K562 (cell line): Measurements from ENCODE around the gene FHL1. TPM values are rescaled to one million over a fixed set of nuclear protein-coding genes. Genes with fewer than 3 reads are reported as not detected.

Source experiments
- ATAC-seq: fragments of 200-7000 bp; cut with Tn5 transposase; 3 replicates; pipeline ENCODE4 v1.9.1; 2020; ENCODE audit warnings: moderate library complexity
- BruUV-seq: library from RNA; stranded (reverse); fragments of 400-500 nt; replicated peaks from 2 replicates; lab custom pipeline; 2021; lab: Mats Ljungman, UMichigan
- CTCF ChIA-PET: fragments of 300-600 bp; formaldehyde crosslinking; extraction: SDS; loops from one replicate; lab custom pipeline; 2021; ENCODE audit warnings: low intra/inter-chr PET ratio; lab: Yijun Ruan, JAX
- POLR2A ChIA-PET: fragments of 300-600, 350-650 bp; sonication (Branson Sonifier 250); formaldehyde crosslinking; extraction: SDS; loops from one replicate; lab custom pipeline; 2021; ENCODE audit warnings: antibody characterized with exemption, inconsistent platforms; lab: Yijun Ruan, JAX
- DNase-seq, 4 experiments: peaks; one replicate each; pipeline versions ENCODE4 v3.0.0 to v3.0.0-alpha.2; 2011 to 2018; ENCODE audit warnings: low spot score in 3 of 4, mixed read lengths in 3 of 4; ENCODE audit errors: extremely low read depth in 1 of 4
- FAIRE-seq: peaks from 2 replicates; lab custom pipeline; 2011; peaks lifted over from hg19 to GRCh38; lab: Jason Lieb, UNC
- H2AFZ ChIP-seq: 2 replicates; pipeline ENCODE4 v1.6.0; 2011; ENCODE audit warnings: low read depth, low read length, control low read depth, inconsistent platforms
- H3K27ac ChIP-seq: fragments of 200-600 bp; 3 replicates; pipeline ENCODE4 v1.8.0; 2011; ENCODE audit warnings: low read depth, mild to moderate bottlenecking, control low read depth, inconsistent platforms, low read length, moderate library complexity, mixed read lengths; ENCODE audit errors: extremely low read depth
- H3K27me3 ChIP-seq, 2 experiments: fragments of 300-600 bp in 1 of 2; 2 replicates in 1 of 2; 3 replicates in 1 of 2; pipeline versions ENCODE4 v1.6.0 to v1.8.0; 2011; ENCODE audit warnings: inconsistent platforms in 2 of 2, low read length in 2 of 2, mild to moderate bottlenecking in 1 of 2, mixed read lengths in 1 of 2, moderate library complexity in 1 of 2; ENCODE audit not compliant: control insufficient read depth in 2 of 2, insufficient read depth in 2 of 2
- H3K36me3 ChIP-seq: fragments of 300-600 bp; 3 replicates; pipeline ENCODE4 v1.8.0; 2011; ENCODE audit warnings: mild to moderate bottlenecking, low read length, inconsistent platforms; ENCODE audit not compliant: control insufficient read depth, insufficient read depth
- H3K4me1 ChIP-seq, 2 experiments: fragments of 200-600 bp in 1 of 2; replicated peaks in 1 of 2; 2 replicates in 1 of 2; 3 replicates in 1 of 2; pipeline versions ENCODE4 v1.5.1 to v1.8.0; 2011; ENCODE audit warnings: inconsistent platforms in 2 of 2, low read length in 2 of 2, mild to moderate bottlenecking in 1 of 2, mixed read lengths in 1 of 2, moderate library complexity in 1 of 2; ENCODE audit not compliant: control insufficient read depth in 2 of 2, insufficient read depth in 2 of 2
- H3K4me2 ChIP-seq: 2 replicates; pipeline ENCODE4 v1.6.1; 2011; ENCODE audit warnings: low read length, control low read depth, inconsistent platforms, mixed read lengths; ENCODE audit not compliant: insufficient read depth
- H3K4me3 ChIP-seq: fragments of 200-600 bp; sonication (generic), shearing (Covaris generic); 2 replicates; pipeline ENCODE4 v1.5.1; 2016; ENCODE audit warnings: control low read depth, inconsistent platforms
- H3K79me2 ChIP-seq: fragments of 200-600 bp; 3 replicates; pipeline ENCODE4 v1.8.0; 2011; ENCODE audit warnings: low read length, inconsistent platforms; ENCODE audit not compliant: control insufficient read depth, insufficient read depth
- H3K9ac ChIP-seq, 2 experiments: 2 replicates each; pipeline versions ENCODE4 v1.6.0 to v1.6.1; 2011; ENCODE audit warnings: low read depth in 2 of 2, low read length in 2 of 2, control low read depth in 1 of 2, inconsistent platforms in 1 of 2, mild to moderate bottlenecking in 1 of 2, mixed read lengths in 1 of 2; ENCODE audit not compliant: insufficient read depth in 1 of 2
- H3K9me1 ChIP-seq: one replicate; pipeline ENCODE4 v1.6.0; 2011; ENCODE audit warnings: inconsistent platforms, mild to moderate bottlenecking, low read length, moderate library complexity; ENCODE audit not compliant: control insufficient read depth, insufficient read depth
- H3K9me3 ChIP-seq: replicated peaks from 2 replicates; pipeline ENCODE4 v1.5.1; 2011; ENCODE audit warnings: low read depth, low read length, inconsistent platforms; ENCODE audit not compliant: control insufficient read depth, insufficient read depth
- H4K20me1 ChIP-seq: replicated peaks from 2 replicates; pipeline ENCODE4 v1.6.1; 2011; ENCODE audit warnings: low read length, inconsistent platforms, mixed read lengths; ENCODE audit not compliant: control insufficient read depth, insufficient read depth
- E2F3 ChIP-seq: fragments of 250-450 bp; sonication (Bioruptor Pico); IDR thresholded peaks from 2 replicates; pipeline ENCODE4 v1.4.0; 2020; ENCODE audit warnings: mild to moderate bottlenecking
- HNRNPL ChIP-seq: fragments of 200-400 bp; formaldehyde crosslinking; IDR thresholded peaks from 2 replicates; pipeline ENCODE4 v1.6.1; 2017; ENCODE audit warnings: low read depth, mild to moderate bottlenecking, low read length
- KDM2B ChIP-seq: fragments of 250-450 bp; sonication (Bioruptor Pico); IDR thresholded peaks from 2 replicates; pipeline ENCODE4 v1.8.0; 2021; ENCODE audit warnings: mild to moderate bottlenecking, moderate library complexity
- NR2F6 ChIP-seq: fragments of 450-650 bp; formaldehyde crosslinking; IDR thresholded peaks from 2 replicates; pipeline ENCODE4 v1.4.0; 2020; ENCODE audit warnings: mild to moderate bottlenecking
- NRF1 ChIP-seq, 2 experiments: fragments of 450-650 bp; IDR thresholded peaks in 1 of 2; conservative IDR thresholded peaks in 1 of 2; 2 replicates each; pipeline ENCODE4 v1.6.1; 2014; ENCODE audit warnings: mild to moderate bottlenecking in 2 of 2
- PHB2 ChIP-seq: fragments of 450-650 bp; IDR thresholded peaks from 2 replicates; pipeline ENCODE4 v1.6.1; 2017; ENCODE audit warnings: low read depth
- POLR2B ChIP-seq: fragments of 450-650 bp; IDR thresholded peaks from 2 replicates; pipeline ENCODE4 v1.6.1; 2018; ENCODE audit warnings: low read depth; ENCODE audit not compliant: partially characterized antibody
- SRSF7 ChIP-seq: fragments of 200-400 bp; formaldehyde crosslinking; optimal IDR thresholded peaks from 2 replicates; pipeline ENCODE3; 2017; ENCODE audit warnings: mild to moderate bottlenecking, low read depth, low read length
- TEAD1 ChIP-seq, 2 experiments: fragments of 450-650 bp in 1 of 2; sonication (generic) in 1 of 2; formaldehyde crosslinking; IDR thresholded peaks; 2 replicates each; pipeline versions ENCODE4 v1.4.0 to v1.8.0; 2020 to 2022; ENCODE audit warnings: mild to moderate bottlenecking in 2 of 2, missing genetic modification reagents in 1 of 2
- ZNF311 ChIP-seq: fragments of 250-450 bp; sonication (Bioruptor Pico); IDR thresholded peaks from 2 replicates; pipeline ENCODE4 v1.4.0; 2020; ENCODE audit warnings: mild to moderate bottlenecking, moderate library complexity
- WGBS: fragments of 100-300 bp; shearing (Covaris generic); methylation state at CpG from one replicate; pipeline ENCODE4 v1.1.6; 2016; ENCODE audit warnings: low coverage, mixed read lengths; ENCODE audit not compliant: insufficient coverage; ENCODE audit errors: missing lambda C conversion rate; 5-methylcytosine and 5-hydroxymethylcytosine counted together
- in situ Hi-C: fragments of 300-500 bp; cut with MboI; formaldehyde crosslinking; loops from 4 replicates; pipeline ENCODE4 v1.15.0; 2018; ENCODE audit warnings: inconsistent platforms, mixed read lengths
- intact Hi-C: fragments of 100-400 bp; cut with micrococcal nuclease; formaldehyde crosslinking; loops from 2 replicates; pipeline ENCODE4 v1.14.2; 2022
- polyA plus RNA-seq, 8 experiments: library from polyadenylated mRNA; depleted of rRNA in 4 of 8; stranded (reverse) in 5 of 8; unstranded in 3 of 8; fragments of >200 nt; fragmentation: Nextera tagmentation in 2 of 8; fragmentation: Illumina TruSeq in 1 of 8; extraction: Ambion mirVana in 2 of 8; extraction: Trizol in 1 of 8; gene quantifications; 2 replicates each; pipeline versions ENCODE4 v1.2.1 to v1.2.3, GENCODE V29; 2011 to 2014; ENCODE audit warnings: inconsistent platforms in 1 of 8, missing spikeins in 1 of 8
- total RNA-seq, 7 experiments: library from RNA; depleted of rRNA in 6 of 7; stranded (reverse); fragments of >200 nt in 6 of 7; fragmentation: Illumina TruSeq in 2 of 7; extraction: Trizol in 2 of 7; gene quantifications; 2 replicates each; pipeline versions ENCODE4 v1.2.1 to v1.2.3, GENCODE V29; 2011 to 2021; ENCODE audit warnings: low replicate concordance in 1 of 7
- TF ChIP-seq, protein P1 (sequence below): sonication (generic); formaldehyde crosslinking; IDR thresholded peaks from 2 replicates; pipeline ENCODE4 v1.8.0; 2022; ENCODE audit warnings: mild to moderate bottlenecking, missing genetic modification reagents
- TF ChIP-seq, protein P2 (sequence below): IDR thresholded peaks from 2 replicates; pipeline ENCODE4 v1.6.1; 2011; ENCODE audit warnings: borderline replicate concordance, low read depth, mild to moderate bottlenecking, moderate library complexity, low read length; ENCODE audit not compliant: insufficient read depth, poor library complexity, severe bottlenecking

FHL1 gene
- total and polyA plus RNA-seq, 9 of the 15 experiments (the other 6 are each of a cell fraction or from before 2014, with no cell fraction given) = 0.03 to 3.0 (median 0.13) TPM; not detected in 1

DNA sequence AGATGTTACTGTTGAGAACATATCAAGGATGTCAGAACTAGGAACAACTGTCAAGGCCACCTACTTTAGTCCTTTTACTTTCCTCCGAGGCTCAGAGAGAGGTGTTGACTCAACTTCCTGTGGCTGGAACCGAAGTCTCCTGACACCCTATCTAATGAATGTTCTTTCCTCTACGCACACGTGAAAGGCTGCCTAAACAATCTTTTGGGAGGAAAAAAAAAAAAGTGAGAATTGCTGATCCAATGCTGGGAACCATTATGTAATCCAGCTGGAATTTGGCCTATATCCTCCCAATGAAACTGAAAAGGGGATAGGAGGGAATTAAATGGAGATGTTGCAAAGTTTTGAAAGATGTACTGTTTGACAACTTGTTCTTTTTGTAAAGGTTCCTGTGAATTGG lies 112.2 kb downstream of the FHL1 start:
- no peak for ATAC-seq
- Histone ChIP-seq H3K27ac (no peak overlapping the region), H3K79me2 (no peaks in the 10 kb centered on the region), H3K4me2 (no peak overlapping the region), H3K27me3 (0 out of 5 replicates have a peak, but pooled peaks cover 0 to 5% of the 10 kb centered on the region in 2 experiments), H4K20me1 (no peaks in the 10 kb centered on the region), H2AFZ (no peak overlapping the region), H3K9me1 (no peaks in the 10 kb centered on the region), H3K9me3 (no peaks in the 10 kb centered on the region), H3K9ac (no peak overlapping the region), H3K4me1 (no peaks in the 10 kb centered on the region; a peak in 2 of 5 replicates), H3K4me3 (no peak overlapping the region), H3K36me3 (no peaks in the 10 kb centered on the region)
- TF ChIP-seq POLR2B = no peak
- no peak for TF ChIP-seq NR2F6 (CRISPR knock-in tag)
- TF ChIP-seq, protein P1, sequence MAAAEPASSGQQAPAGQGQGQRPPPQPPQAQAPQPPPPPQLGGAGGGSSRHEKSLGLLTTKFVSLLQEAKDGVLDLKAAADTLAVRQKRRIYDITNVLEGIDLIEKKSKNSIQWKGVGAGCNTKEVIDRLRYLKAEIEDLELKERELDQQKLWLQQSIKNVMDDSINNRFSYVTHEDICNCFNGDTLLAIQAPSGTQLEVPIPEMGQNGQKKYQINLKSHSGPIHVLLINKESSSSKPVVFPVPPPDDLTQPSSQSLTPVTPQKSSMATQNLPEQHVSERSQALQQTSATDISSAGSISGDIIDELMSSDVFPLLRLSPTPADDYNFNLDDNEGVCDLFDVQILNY (CRISPR knock-in tag) = no peak
- TF ChIP-seq NRF1 (conservative IDR thresholded peaks at IDR 0.05 in 1 of 2, IDR thresholded peaks at IDR 0.05 in 1 of 2) = no peak
- no peak for TF ChIP-seq TEAD1 (CRISPR knock-in tag; IDR thresholded peaks at IDR 0.05)
- no peak for TF ChIP-seq HNRNPL
- no peak for TF ChIP-seq PHB2
- no peak for TF ChIP-seq KDM2B (CRISPR knock-in tag)
- TF ChIP-seq SRSF7 = no peak
- TF ChIP-seq, protein P2, sequence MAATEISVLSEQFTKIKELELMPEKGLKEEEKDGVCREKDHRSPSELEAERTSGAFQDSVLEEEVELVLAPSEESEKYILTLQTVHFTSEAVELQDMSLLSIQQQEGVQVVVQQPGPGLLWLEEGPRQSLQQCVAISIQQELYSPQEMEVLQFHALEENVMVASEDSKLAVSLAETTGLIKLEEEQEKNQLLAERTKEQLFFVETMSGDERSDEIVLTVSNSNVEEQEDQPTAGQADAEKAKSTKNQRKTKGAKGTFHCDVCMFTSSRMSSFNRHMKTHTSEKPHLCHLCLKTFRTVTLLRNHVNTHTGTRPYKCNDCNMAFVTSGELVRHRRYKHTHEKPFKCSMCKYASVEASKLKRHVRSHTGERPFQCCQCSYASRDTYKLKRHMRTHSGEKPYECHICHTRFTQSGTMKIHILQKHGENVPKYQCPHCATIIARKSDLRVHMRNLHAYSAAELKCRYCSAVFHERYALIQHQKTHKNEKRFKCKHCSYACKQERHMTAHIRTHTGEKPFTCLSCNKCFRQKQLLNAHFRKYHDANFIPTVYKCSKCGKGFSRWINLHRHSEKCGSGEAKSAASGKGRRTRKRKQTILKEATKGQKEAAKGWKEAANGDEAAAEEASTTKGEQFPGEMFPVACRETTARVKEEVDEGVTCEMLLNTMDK = no peak
- no peak for TF ChIP-seq E2F3
- TF ChIP-seq ZNF311 (CRISPR knock-in tag) = no peak
- WGBS = 13% methylated on average over 4 of the region's 4 CpGs
- in situ Hi-C loops = no loop called here
- CTCF ChIA-PET = no interaction called here
- no peak for DNase-seq
- no TSS peak for BruUV-seq
- POLR2A ChIA-PET = no interaction called here
- FAIRE-seq = no peak
- intact Hi-C loops = no loop called here
